ENCODE data around the gene ERFL.

ERFL gene

GRCh38 chr19:41859618-41860418 is 68.4 kb downstream of the ERFL start, which contains the start of gene RPS19:
Gene RPS19, plus strand, starts transcription at chr19:41860255. Its CDS starts 520 bp downstream, at chr19:41860775.
- peak; percentile 98 for DNase-seq (ENCODE audit: low read depth in 3 of 3)

- no peak for DNase-seq (ENCODE audit: low read depth in 3 of 3)
Observed at GRCh38 chr19:41859213-41859617, 69.0 kb downstream of the ERFL start.

All from stimulated activated CD4-positive, alpha-beta T cell treated with anti-CD3 and anti-CD28 coated beads, TNF-alpha, amount 100 ng/mL, for 24 hours (primary cell).